DND-41 (cell line): ENCODE data around the gene ADCY9.

Experiments
- ATAC-seq: fragments of 200-7000 bp; cut with Tn5 transposase; 3 replicates; pipeline ENCODE4 v1.9.1; 2021; ENCODE audit warnings: low read depth; ENCODE audit not compliant: insufficient read depth
- DNase-seq: peaks from one replicate; pipeline ENCODE4 v3.0.0-alpha.2; 2020
- H2AFZ ChIP-seq: 2 replicates; pipeline ENCODE4 v1.6.0; 2012; ENCODE audit warnings: low read depth, low read length
- H3K27ac ChIP-seq: 2 replicates; pipeline ENCODE4 v1.5.1; 2012; ENCODE audit warnings: low read length, inconsistent platforms
- H3K27me3 ChIP-seq: fragments of 200-600 bp; sonication (generic); 2 replicates; pipeline ENCODE4 v1.6.0; 2012; ENCODE audit warnings: low read length, mild to moderate bottlenecking, inconsistent platforms; ENCODE audit not compliant: insufficient read depth, poor library complexity
- H3K36me3 ChIP-seq: 2 replicates; pipeline ENCODE4 v1.5.1; 2012; ENCODE audit warnings: low read length, inconsistent platforms; ENCODE audit not compliant: insufficient read depth
- H3K4me1 ChIP-seq: 2 replicates; pipeline ENCODE4 v1.5.1; 2012; ENCODE audit warnings: mild to moderate bottlenecking, low read length; ENCODE audit not compliant: insufficient read depth
- H3K4me2 ChIP-seq: 2 replicates; pipeline ENCODE4 v1.6.0; 2012; ENCODE audit warnings: mild to moderate bottlenecking, moderate library complexity, low read length, inconsistent platforms; ENCODE audit not compliant: insufficient read depth
- H3K4me3 ChIP-seq, 2 experiments: fragments of 200-600 bp in 1 of 2; shearing (Covaris generic) in 1 of 2; 2 replicates each; pipeline ENCODE4 v1.5.1; 2012 to 2016; ENCODE audit warnings: inconsistent platforms in 2 of 2, low read length in 2 of 2, mild to moderate bottlenecking in 2 of 2, low read depth in 1 of 2, moderate library complexity in 1 of 2
- H3K79me2 ChIP-seq: 2 replicates; pipeline ENCODE4 v1.6.0; 2012; ENCODE audit warnings: low read length, inconsistent platforms; ENCODE audit not compliant: insufficient read depth
- H3K9ac ChIP-seq: 2 replicates; pipeline ENCODE4 v1.6.0; 2012; ENCODE audit warnings: low read depth, mild to moderate bottlenecking, inconsistent platforms, low read length, moderate library complexity
- H3K9me3 ChIP-seq: 2 replicates; pipeline ENCODE4 v1.5.1; 2012; ENCODE audit warnings: low read length, moderate library complexity, mild to moderate bottlenecking, inconsistent platforms; ENCODE audit not compliant: insufficient read depth, severe bottlenecking
- H4K20me1 ChIP-seq: 2 replicates; pipeline ENCODE4 v1.6.0; 2012; ENCODE audit warnings: low read length; ENCODE audit not compliant: insufficient read depth
- EZH2 ChIP-seq: IDR thresholded peaks from 3 replicates; pipeline ENCODE4 v1.6.1; 2012; ENCODE audit warnings: borderline replicate concordance, low read depth, mild to moderate bottlenecking, moderate library complexity, low read length, inconsistent platforms; ENCODE audit not compliant: severe bottlenecking
- TF ChIP-seq, protein P1 (sequence below): IDR thresholded peaks from 2 replicates; pipeline ENCODE4 v1.5.1; 2012; ENCODE audit warnings: borderline replicate concordance, low read length, moderate library complexity, mild to moderate bottlenecking; ENCODE audit not compliant: poor library complexity, severe bottlenecking; ENCODE audit errors: extremely low read depth

The ADCY9 gene

DNA sequence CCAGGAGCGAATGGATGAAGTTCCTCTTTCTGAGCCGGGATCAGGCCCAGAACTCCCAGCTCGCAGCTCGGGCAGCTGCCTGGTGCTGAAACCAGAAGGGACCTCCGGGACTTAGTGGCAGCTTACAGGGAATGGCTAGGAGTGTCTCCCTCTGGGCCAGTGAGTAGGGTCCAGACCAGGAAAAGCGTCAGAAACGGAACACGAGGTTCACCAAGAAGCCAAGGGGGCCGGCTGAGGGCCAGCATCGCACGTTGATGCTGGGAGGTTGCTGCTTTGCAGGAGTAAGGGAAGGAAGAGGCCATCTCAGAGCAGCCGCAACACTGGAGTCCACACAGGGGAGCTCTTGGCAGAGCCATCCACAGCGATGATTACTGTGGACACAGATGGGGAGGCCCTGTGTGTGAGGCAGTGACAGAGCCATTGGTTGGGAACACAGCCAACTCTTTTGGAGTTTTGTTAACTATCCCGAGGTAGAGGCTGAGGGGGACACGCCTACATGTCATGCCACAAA, 161.8 kb downstream of the ADCY9 start:
- TF ChIP-seq, protein P1, sequence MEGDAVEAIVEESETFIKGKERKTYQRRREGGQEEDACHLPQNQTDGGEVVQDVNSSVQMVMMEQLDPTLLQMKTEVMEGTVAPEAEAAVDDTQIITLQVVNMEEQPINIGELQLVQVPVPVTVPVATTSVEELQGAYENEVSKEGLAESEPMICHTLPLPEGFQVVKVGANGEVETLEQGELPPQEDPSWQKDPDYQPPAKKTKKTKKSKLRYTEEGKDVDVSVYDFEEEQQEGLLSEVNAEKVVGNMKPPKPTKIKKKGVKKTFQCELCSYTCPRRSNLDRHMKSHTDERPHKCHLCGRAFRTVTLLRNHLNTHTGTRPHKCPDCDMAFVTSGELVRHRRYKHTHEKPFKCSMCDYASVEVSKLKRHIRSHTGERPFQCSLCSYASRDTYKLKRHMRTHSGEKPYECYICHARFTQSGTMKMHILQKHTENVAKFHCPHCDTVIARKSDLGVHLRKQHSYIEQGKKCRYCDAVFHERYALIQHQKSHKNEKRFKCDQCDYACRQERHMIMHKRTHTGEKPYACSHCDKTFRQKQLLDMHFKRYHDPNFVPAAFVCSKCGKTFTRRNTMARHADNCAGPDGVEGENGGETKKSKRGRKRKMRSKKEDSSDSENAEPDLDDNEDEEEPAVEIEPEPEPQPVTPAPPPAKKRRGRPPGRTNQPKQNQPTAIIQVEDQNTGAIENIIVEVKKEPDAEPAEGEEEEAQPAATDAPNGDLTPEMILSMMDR, result no peak
- TF ChIP-seq EZH2, result no peak
- no peaks in the 10 kb centered on the region for H3K4me1 ChIP-seq
- no peak for ATAC-seq

DNA sequence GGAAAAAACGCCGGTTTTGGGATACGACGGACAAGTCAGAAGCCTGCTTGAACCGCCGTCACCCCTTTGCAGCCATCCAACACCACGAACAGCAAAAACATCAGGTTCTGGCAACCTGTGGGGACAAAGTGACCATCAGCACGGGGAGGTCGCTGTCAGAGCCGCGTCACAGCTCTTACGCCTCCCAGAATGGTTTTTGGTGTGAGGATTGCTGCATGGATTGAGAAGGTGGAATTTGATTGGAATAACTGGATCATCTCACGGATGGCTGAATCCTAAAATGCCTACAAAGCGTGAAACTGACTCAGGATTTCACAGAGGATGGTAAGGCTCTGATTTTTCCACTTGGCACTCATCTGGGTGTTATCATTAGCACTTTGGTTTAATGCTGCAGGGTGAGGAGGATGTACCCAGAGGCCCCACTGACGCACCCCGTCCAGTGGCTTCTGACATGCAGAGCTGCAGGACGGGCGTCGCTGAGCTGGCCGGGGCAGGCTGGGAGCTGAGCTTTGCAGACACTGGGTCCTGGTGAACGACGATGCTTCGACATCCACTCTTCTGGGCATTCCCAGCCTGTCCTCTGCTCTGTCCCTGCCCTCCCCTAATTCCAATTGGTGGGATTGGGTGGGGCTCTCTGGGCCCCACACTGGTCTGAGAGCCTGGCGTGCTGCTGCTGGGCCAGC, 162.4 kb downstream of the ADCY9 start:
- no peak overlapping the region for H3K27ac ChIP-seq
- H2AFZ ChIP-seq, result no peak overlapping the region
- H3K27me3 ChIP-seq, result peaks cover 6% of the 10 kb centered on the region
- no peak overlapping the region for H3K4me2 ChIP-seq
- no peaks in the 10 kb centered on the region for H3K79me2 ChIP-seq
- TF ChIP-seq EZH2, result no peak
- TF ChIP-seq, protein P1, result no peak
- no peaks in the 10 kb centered on the region for H3K4me1 ChIP-seq
- no peak overlapping the region for H3K4me3 ChIP-seq
- H3K9me3 ChIP-seq, result no peaks in the 10 kb centered on the region
- DNase-seq (no peak), ATAC-seq (no peak)
- no peaks in the 10 kb centered on the region for H3K36me3 ChIP-seq
- H3K9ac ChIP-seq, result no peak overlapping the region
- H4K20me1 ChIP-seq, result no peaks in the 10 kb centered on the region

More for the DNA sequence above, 161.8 kb downstream of the ADCY9 start:
- DNase-seq, result no peak
- Histone ChIP-seq H3K9me3 (no peaks in the 10 kb centered on the region), H3K79me2 (no peaks in the 10 kb centered on the region), H3K9ac (no peak overlapping the region), H3K27me3 (peaks cover 6% of the 10 kb centered on the region), H3K27ac (no peak overlapping the region), H2AFZ (no peak overlapping the region), H4K20me1 (no peaks in the 10 kb centered on the region), H3K4me3 (no peak overlapping the region), H3K36me3 (no peaks in the 10 kb centered on the region), H3K4me2 (no peak overlapping the region)

DNA sequence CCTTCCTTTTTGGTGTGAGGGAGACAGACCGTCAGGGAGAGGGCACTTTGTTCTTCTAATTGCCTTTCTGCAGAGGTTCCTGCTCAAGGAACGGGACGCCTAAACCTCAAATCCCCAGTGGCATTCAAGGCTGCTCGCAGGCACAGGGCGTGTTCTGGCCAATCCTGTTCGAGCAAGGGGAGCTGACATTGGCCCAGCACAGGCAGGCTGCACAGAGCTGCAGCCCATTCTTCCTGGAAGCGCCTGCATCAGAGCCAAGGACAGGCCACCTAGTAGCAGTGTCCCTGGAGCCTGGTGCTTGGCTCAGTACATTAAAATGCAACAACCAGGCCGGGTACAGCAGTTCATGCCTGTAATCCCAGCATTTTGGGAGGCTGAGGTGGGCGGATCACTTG, 163.5 kb downstream of the ADCY9 start:
- no peak for TF ChIP-seq EZH2
- TF ChIP-seq, protein P1, result no peak
- Histone ChIP-seq H3K36me3 (no peaks in the 10 kb centered on the region), H3K4me1 (no peaks in the 10 kb centered on the region), H3K9ac (no peak overlapping the region), H4K20me1 (no peaks in the 10 kb centered on the region), H3K27me3 (peaks cover 6% of the 10 kb centered on the region), H2AFZ (no peak overlapping the region), H3K79me2 (no peaks in the 10 kb centered on the region), H3K4me2 (no peak overlapping the region), H3K4me3 (no peak overlapping the region), H3K9me3 (no peaks in the 10 kb centered on the region), H3K27ac (no peak overlapping the region)
- ATAC-seq (no peak; the same call in 2 of the 3 replicates), DNase-seq (peak; percentile 20)
